Measurements from ENCODE around the gene INPP4B. TPM values are rescaled to one million over a fixed set of nuclear protein-coding genes. Genes with fewer than 3 reads are reported as not detected.

Gene INPP4B
- polyA plus RNA-seq, 3 donors from 2014 or later: 0.81 to 6.3 (median 6.2) TPM

DNA sequence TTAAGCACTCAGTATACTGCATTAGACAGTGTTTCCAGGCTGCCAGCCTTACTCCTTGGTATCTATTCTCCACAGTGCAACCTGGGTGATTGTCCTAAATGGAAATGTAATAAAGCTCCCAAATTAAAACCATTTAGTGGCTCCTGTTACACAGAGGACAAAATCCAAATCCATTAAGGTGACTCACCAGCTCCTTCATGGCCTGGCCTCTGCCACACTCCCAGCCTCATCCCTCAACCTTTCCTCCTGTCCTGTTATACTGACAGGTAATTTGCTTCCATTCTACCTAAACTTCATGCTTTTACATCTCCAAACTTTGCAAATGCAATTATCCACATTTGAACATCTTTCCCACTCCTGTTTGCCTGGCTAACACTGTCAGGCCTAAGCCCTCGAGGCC lies 140.3 kb downstream of the INPP4B start:
- Mint-ChIP-seq H3K4me1 (no peaks in the 10 kb centered on the region), H3K4me3 (no peak overlapping the region), H3K36me3 (no peaks in the 10 kb centered on the region), H3K9me3 (peaks cover 0 to 8% (median 4%) of the 10 kb centered on the region in 6 donors), H3K27ac (no peak overlapping the region), H3K27me3 (ENCODE audit: low read depth in 3 of 3) (peaks cover 0 to 3% (median 0%) of the 10 kb centered on the region in 3 donors)
- no peak for DNase-seq

- Mint-ChIP-seq H3K36me3 (no peaks in the 10 kb centered on the region), H3K27me3 (ENCODE audit: low read depth in 3 of 3) (peaks cover 0 to 3% (median 0%) of the 10 kb centered on the region in 3 donors), H3K4me3 (no peak overlapping the region), H3K4me1 (peaks cover under 1 to 16% of the 10 kb centered on the region in 2 donors), H3K9me3 (peaks cover 0 to 8% (median 1%) of the 10 kb centered on the region in 6 donors), H3K27ac (no peak overlapping the region)
- DNase-seq: peak; percentile 3 to 23 (median 14)
Observed at GRCh38 chr4:142703694-142704309, 142.3 kb downstream of the INPP4B start.

DNA sequence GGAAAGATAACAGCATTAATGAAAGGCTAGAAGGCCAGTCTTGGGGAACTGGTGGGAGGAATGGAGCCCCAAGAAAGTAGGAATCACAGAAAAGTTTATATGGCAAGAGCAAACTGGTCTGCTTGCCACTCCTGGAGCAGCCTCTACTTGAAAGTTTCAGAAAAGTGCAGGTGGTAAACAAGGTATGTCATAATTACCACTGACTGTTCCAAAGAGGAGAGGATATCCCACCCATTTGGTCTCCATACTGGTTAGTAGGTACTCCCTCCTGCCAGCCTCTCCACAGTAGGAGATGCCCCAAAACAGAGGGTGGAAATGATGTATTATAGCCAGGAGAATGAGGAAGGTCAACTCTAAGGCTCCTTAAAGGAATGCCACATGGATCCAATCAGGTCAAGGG lies 145.1 kb downstream of the INPP4B start:
- Mint-ChIP-seq H3K4me3 (no peak overlapping the region), H3K9me3 (peaks cover 0 to 1% (median 0%) of the 10 kb centered on the region in 6 donors), H3K4me1 (peaks cover 4 to 39% of the 10 kb centered on the region in 2 donors), H3K36me3 (no peaks in the 10 kb centered on the region), H3K27me3 (ENCODE audit: low read depth in 3 of 3) (no peaks in the 10 kb centered on the region), H3K27ac (no peak overlapping the region)
- no peak for DNase-seq

DNA sequence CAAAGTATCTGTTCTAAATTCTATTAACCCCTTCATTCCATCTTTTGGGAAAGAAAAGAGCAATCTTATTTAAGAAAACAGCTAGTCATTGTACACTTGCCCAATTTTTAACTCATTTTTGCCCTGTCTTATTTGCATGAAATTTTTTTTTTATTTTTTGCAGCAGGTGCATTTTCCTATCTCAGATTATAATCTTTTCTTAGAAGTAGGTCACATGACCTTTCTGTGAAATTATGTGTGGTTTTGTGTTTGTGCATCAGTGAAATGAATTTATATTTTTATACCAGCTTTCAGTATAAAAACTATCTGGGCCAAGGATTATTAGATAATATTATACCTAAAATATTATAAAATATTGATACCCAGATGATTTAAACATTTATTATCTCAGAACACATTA lies 145.6 kb downstream of the INPP4B start:
- no peaks in the 10 kb centered on the region for H3K27me3 Mint-ChIP-seq (ENCODE audit: low read depth in 3 of 3)
- H3K4me3 Mint-ChIP-seq: no peak overlapping the region
- DNase-seq: no peak
- H3K9me3 Mint-ChIP-seq: peaks cover 0 to 1% (median 0%) of the 10 kb centered on the region in 6 donors
- peaks cover 5 to 43% of the 10 kb centered on the region in 2 donors for H3K4me1 Mint-ChIP-seq
- H3K36me3 Mint-ChIP-seq: no peaks in the 10 kb centered on the region
- no peak overlapping the region for H3K27ac Mint-ChIP-seq

- peaks cover 0 to 1% (median 0%) of the 10 kb centered on the region in 3 donors for H3K27me3 Mint-ChIP-seq (ENCODE audit: low read depth in 3 of 3)
- H3K9me3 Mint-ChIP-seq: peaks cover 0 to 1% (median 0%) of the 10 kb centered on the region in 6 donors
- H3K27ac Mint-ChIP-seq: no peak overlapping the region
- H3K4me1 Mint-ChIP-seq: peaks cover 5 to 43% of the 10 kb centered on the region in 2 donors
- H3K4me3 Mint-ChIP-seq: no peak overlapping the region
- no peaks in the 10 kb centered on the region for H3K36me3 Mint-ChIP-seq
- no peak for DNase-seq
Observed at GRCh38 chr4:142698552-142698951, 147.5 kb downstream of the INPP4B start.

DNA sequence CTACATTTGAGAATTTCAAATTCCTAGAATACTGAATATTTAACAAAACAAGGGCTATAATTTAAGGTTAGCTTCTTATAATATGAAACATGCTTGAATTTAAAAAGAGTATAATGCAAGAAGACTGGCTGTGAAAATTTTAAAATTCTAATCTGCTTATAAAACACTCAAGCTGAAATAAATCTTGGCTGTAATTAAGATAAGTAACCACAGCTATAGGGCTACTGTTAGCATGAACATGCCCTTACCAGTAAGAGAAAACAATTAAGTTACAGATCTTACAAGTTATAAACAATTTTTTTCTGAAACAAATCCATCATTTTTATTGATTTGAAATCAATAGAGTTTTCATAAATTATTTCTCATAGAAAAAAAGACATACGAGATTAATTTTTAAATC lies 148.2 kb downstream of the INPP4B start:
- H3K27me3 Mint-ChIP-seq (ENCODE audit: low read depth in 3 of 3): peaks cover 0 to 2% (median 0%) of the 10 kb centered on the region in 3 donors
- H3K36me3 Mint-ChIP-seq: no peaks in the 10 kb centered on the region
- H3K4me3 Mint-ChIP-seq: no peak overlapping the region
- no peak overlapping the region for H3K27ac Mint-ChIP-seq
- no peak for DNase-seq
- peaks cover 5 to 43% of the 10 kb centered on the region in 2 donors for H3K4me1 Mint-ChIP-seq
- H3K9me3 Mint-ChIP-seq: peaks cover 0 to 1% (median 0%) of the 10 kb centered on the region in 6 donors

- Mint-ChIP-seq H3K27ac (no peak overlapping the region), H3K4me3 (no peak overlapping the region), H3K9me3 (peaks cover 0 to 1% (median 0%) of the 10 kb centered on the region in 6 donors), H3K36me3 (no peaks in the 10 kb centered on the region), H3K4me1 (peaks cover 5 to 43% of the 10 kb centered on the region in 2 donors), H3K27me3 (ENCODE audit: low read depth in 3 of 3) (peaks cover 0 to 2% (median 0%) of the 10 kb centered on the region in 3 donors)
- no peak for DNase-seq
Observed at GRCh38 chr4:142697320-142697719, 148.8 kb downstream of the INPP4B start.

- peaks cover 0 to 2% (median 0%) of the 10 kb centered on the region in 3 donors for H3K27me3 Mint-ChIP-seq (ENCODE audit: low read depth in 3 of 3)
- H3K9me3 Mint-ChIP-seq: peaks cover 0 to 1% (median 0%) of the 10 kb centered on the region in 6 donors
- peaks cover 5 to 43% of the 10 kb centered on the region in 2 donors for H3K4me1 Mint-ChIP-seq
- H3K4me3 Mint-ChIP-seq: peak overlapping the region in 1 of 5 donors; percentile 26
- no peaks in the 10 kb centered on the region for H3K36me3 Mint-ChIP-seq
- no peak overlapping the region for H3K27ac Mint-ChIP-seq
- no peak for DNase-seq
Observed at GRCh38 chr4:142696334-142697122, 149.6 kb downstream of the INPP4B start.

DNA sequence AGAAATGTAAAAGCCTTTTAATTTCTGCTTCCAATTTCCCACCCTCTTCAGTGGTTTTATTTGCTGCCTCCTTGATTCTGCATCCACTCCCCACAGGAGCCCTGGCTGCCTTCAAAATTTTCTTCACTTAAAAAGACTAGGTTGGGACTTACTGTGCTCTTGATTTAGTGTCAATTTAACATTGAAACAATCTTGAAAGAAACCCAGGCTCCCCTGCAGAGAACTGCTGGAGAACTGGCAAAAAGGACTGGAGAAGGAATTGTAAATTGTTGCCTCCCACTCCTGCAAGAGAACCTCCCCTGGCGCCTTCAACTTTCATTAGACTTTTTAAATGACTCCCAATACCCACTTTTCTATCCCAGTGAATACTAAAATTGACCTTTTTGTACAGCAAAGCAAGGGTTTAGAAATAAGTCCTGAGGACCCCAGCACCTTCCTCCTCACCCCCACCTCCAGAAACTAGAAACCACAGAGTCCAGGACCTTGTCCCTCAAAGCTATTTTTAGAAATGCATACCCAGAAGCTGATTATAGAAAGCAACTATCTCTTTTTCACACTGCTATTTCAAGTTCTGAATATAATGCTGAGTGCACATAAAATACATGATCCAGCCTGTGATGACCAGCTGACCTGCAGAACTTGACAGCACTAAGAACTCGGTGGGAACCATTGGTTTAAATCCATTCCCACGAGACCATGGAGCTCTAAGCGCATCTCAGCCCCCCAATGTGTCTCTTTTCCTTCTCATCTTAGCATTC lies 155.5 kb downstream of the INPP4B start:
- Mint-ChIP-seq H3K4me1 (no peaks in the 10 kb centered on the region), H3K4me3 (no peak overlapping the region), H3K36me3 (no peaks in the 10 kb centered on the region), H3K27me3 (ENCODE audit: low read depth in 3 of 3) (peaks cover 0 to 2% (median 1%) of the 10 kb centered on the region in 3 donors), H3K27ac (no peak overlapping the region), H3K9me3 (peaks cover 0 to 11% (median 1%) of the 10 kb centered on the region in 6 donors)
- DNase-seq: no peak

GRCh38 chr4:142687547-142688275 lies 158.4 kb downstream of the INPP4B start:
- DNase-seq: no peak
- Mint-ChIP-seq H3K27me3 (ENCODE audit: low read depth in 3 of 3) (peaks cover 0 to 1% (median 0%) of the 10 kb centered on the region in 3 donors), H3K36me3 (no peaks in the 10 kb centered on the region), H3K9me3 (peaks cover 0 to 14% (median 3%) of the 10 kb centered on the region in 6 donors), H3K4me1 (no peaks in the 10 kb centered on the region), H3K27ac (no peak overlapping the region), H3K4me3 (no peak overlapping the region)

DNA sequence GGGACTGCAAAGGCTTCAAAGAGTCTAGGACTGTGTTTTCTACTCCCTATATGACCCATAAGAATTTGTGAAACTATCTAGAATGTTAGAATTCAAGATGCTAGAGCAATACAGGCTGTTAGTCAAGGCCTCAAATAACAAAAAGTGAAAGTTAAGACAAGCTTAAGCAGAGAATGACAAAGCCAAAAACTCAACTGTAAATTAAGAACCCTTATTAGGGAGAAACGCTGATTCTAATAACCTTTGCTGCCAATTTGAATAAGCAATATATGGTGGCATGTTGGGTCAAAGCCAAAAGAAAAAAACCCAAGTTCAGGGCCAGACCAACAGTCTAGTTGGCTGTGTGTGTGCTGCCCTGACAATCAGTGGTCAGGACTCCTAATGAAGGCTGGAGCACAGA lies 160.0 kb downstream of the INPP4B start:
- Mint-ChIP-seq H3K9me3 (peaks cover 0 to 14% (median 4%) of the 10 kb centered on the region in 6 donors), H3K27ac (no peak overlapping the region), H3K4me3 (no peak overlapping the region), H3K27me3 (ENCODE audit: low read depth in 3 of 3) (peaks cover 0 to 1% (median 0%) of the 10 kb centered on the region in 3 donors), H3K4me1 (no peaks in the 10 kb centered on the region), H3K36me3 (no peaks in the 10 kb centered on the region)
- DNase-seq: no peak

DNA sequence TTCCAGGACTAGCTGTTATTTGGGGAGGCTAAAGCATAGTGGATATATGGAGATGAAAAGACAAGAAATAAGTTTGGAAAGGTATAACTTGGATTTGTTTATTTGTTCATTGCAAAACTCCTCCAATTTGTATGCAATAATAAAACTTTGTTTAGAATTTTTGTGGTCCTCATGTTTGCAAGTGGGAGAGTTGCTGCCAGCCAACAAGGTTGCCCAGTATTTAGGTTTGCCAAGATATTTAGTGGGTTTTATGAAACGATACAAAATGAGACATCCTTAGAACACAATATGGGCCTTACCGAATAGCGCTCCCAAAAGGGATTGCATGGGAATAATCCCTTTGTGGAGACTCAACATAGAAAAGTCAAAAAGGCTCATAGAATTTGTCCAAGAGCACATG lies 162.1 kb downstream of the INPP4B start:
- no peak overlapping the region for H3K4me3 Mint-ChIP-seq
- H3K36me3 Mint-ChIP-seq: no peaks in the 10 kb centered on the region
- H3K27me3 Mint-ChIP-seq (ENCODE audit: low read depth in 3 of 3): peaks cover 0 to 1% (median 0%) of the 10 kb centered on the region in 3 donors
- peaks cover 0 to 13% (median 5%) of the 10 kb centered on the region in 6 donors for H3K9me3 Mint-ChIP-seq
- H3K27ac Mint-ChIP-seq: no peak overlapping the region
- no peak for DNase-seq
- H3K4me1 Mint-ChIP-seq: no peaks in the 10 kb centered on the region

DNA sequence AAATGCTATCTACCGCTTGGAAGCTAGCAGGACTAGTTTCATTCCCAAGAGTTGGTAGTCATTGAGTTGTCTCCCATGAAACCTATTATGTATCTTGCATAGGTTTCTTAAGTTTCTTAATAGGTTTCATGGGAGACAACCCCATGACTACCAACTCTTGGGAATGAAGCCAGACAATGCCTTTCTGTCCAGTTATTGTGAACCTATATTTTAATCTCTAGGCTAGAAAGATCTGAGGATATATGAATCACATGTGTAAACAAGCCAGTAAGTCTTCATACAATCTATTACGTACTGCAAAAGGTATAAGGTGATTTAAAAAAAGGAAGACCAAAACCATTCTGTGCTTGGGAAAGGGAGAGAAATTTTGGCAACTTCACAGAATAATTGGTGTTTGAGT lies 162.6 kb downstream of the INPP4B start:
- peaks cover 0 to 1% (median 0%) of the 10 kb centered on the region in 3 donors for H3K27me3 Mint-ChIP-seq (ENCODE audit: low read depth in 3 of 3)
- no peak overlapping the region for H3K4me3 Mint-ChIP-seq
- no peak for DNase-seq
- H3K4me1 Mint-ChIP-seq: no peaks in the 10 kb centered on the region
- H3K27ac Mint-ChIP-seq: no peak overlapping the region
- H3K36me3 Mint-ChIP-seq: no peaks in the 10 kb centered on the region
- H3K9me3 Mint-ChIP-seq: peaks cover 0 to 11% (median 4%) of the 10 kb centered on the region in 6 donors

Data from immature natural killer cell (primary cell).